K562 (cell line): ENCODE measurements around the gene ARMC6. TPM values are rescaled to one million over a fixed set of nuclear protein-coding genes. Genes with fewer than 3 reads are reported as not detected.

ENCODE experiments used
- ARID3A ChIP-seq: IDR thresholded peaks from 2 replicates; pipeline ENCODE4 v1.6.1; 2012; ENCODE audit warnings: low read depth, low read length, improper control_type of control experiment, borderline replicate concordance
- ARNT ChIP-seq, 2 experiments: fragments of 450-650 bp; IDR thresholded peaks; 2 replicates each; pipeline ENCODE4 v1.6.1; 2016; ENCODE audit warnings: mild to moderate bottlenecking in 1 of 2
- ATF7 ChIP-seq: fragments of 450-650 bp; IDR thresholded peaks from 2 replicates; pipeline ENCODE4 v1.7.1; 2014; ENCODE audit warnings: mild to moderate bottlenecking, moderate library complexity
- CEBPB ChIP-seq: fragments of 450-650 bp; IDR thresholded peaks from 2 replicates; pipeline ENCODE4 v1.6.1; 2016; ENCODE audit warnings: missing genetic modification characterization, missing compliant biosample characterization
- DDX20 ChIP-seq: fragments of 450-650 bp; IDR thresholded peaks from 2 replicates; pipeline ENCODE4 v1.6.1; 2016; ENCODE audit warnings: missing genetic modification characterization, low read depth, mild to moderate bottlenecking, missing compliant biosample characterization, moderate library complexity
- EP400 ChIP-seq: fragments of 450-650 bp; IDR thresholded peaks from 2 replicates; pipeline ENCODE4 v1.6.1; 2017; ENCODE audit warnings: antibody characterized with exemption, mild to moderate bottlenecking, moderate library complexity
- GATAD2A ChIP-seq: fragments of 450-650 bp; IDR thresholded peaks from 2 replicates; pipeline ENCODE4 v1.6.1; 2017
- GTF2E2 ChIP-seq: fragments of 200-800 bp; sonication (Bioruptor generic); IDR thresholded peaks from 2 replicates; pipeline ENCODE4 v1.6.1; 2016; ENCODE audit warnings: missing genetic modification characterization, missing compliant biosample characterization
- KDM2B ChIP-seq: fragments of 250-450 bp; sonication (Bioruptor Pico); IDR thresholded peaks from 2 replicates; pipeline ENCODE4 v1.8.0; 2021; ENCODE audit warnings: mild to moderate bottlenecking, moderate library complexity
- KLF13 ChIP-seq: fragments of 450-650 bp; IDR thresholded peaks from 2 replicates; pipeline ENCODE4 v1.6.1; 2016; ENCODE audit warnings: missing genetic modification characterization, low read depth, mild to moderate bottlenecking, missing compliant biosample characterization, moderate library complexity, borderline replicate concordance
- NR4A1 ChIP-seq, 2 experiments: fragments of 250-450 bp in 1 of 2; fragments of 450-650 bp in 1 of 2; sonication (Bioruptor Pico) in 1 of 2; IDR thresholded peaks; 2 replicates each; pipeline versions ENCODE4 v1.4.0 to v1.6.1; 2016 to 2020; ENCODE audit warnings: mild to moderate bottlenecking in 2 of 2, missing compliant biosample characterization in 1 of 2, missing genetic modification characterization in 1 of 2, moderate library complexity in 1 of 2
- NRF1 ChIP-seq, 2 experiments: fragments of 450-650 bp; IDR thresholded peaks in 1 of 2; conservative IDR thresholded peaks in 1 of 2; 2 replicates each; pipeline ENCODE4 v1.6.1; 2014; ENCODE audit warnings: mild to moderate bottlenecking in 2 of 2
- PBX2 ChIP-seq, 2 experiments: IDR thresholded peaks in 1 of 2; conservative IDR thresholded peaks in 1 of 2; 2 replicates each; pipeline ENCODE4 v1.6.1; 2016; ENCODE audit warnings: low read depth in 2 of 2, mild to moderate bottlenecking in 1 of 2, missing compliant biosample characterization in 1 of 2, missing genetic modification characterization in 1 of 2, moderate library complexity in 1 of 2
- PHB2 ChIP-seq: fragments of 450-650 bp; IDR thresholded peaks from 2 replicates; pipeline ENCODE4 v1.6.1; 2017; ENCODE audit warnings: low read depth
- PTTG1 ChIP-seq: fragments of 450-650 bp; IDR thresholded peaks from 2 replicates; pipeline ENCODE4 v1.6.1; 2016; ENCODE audit warnings: low read depth, mild to moderate bottlenecking, missing genetic modification characterization, missing compliant biosample characterization
- SIN3A ChIP-seq, 2 experiments: fragments of 150-350 bp in 1 of 2; IDR thresholded peaks; 2 replicates each; pipeline ENCODE4 v1.6.1; 2011 to 2016; ENCODE audit warnings: borderline replicate concordance in 2 of 2, low read depth in 2 of 2, low read length in 2 of 2, mild to moderate bottlenecking in 2 of 2, moderate library complexity in 2 of 2; ENCODE audit not compliant: control insufficient read depth in 1 of 2
- SIX5 ChIP-seq, 2 experiments: IDR thresholded peaks; 2 replicates each; pipeline ENCODE4 v1.6.1; 2011; ENCODE audit warnings: low read length in 2 of 2, borderline replicate concordance in 1 of 2, low read depth in 1 of 2, mild to moderate bottlenecking in 1 of 2, moderate library complexity in 1 of 2; ENCODE audit not compliant: insufficient read depth in 1 of 2
- SMAD2 ChIP-seq: fragments of 150-350 bp; IDR thresholded peaks from 2 replicates; pipeline ENCODE4 v1.6.1; 2014; ENCODE audit warnings: low read depth, mild to moderate bottlenecking, low read length
- TEAD2 ChIP-seq: fragments of 450-650 bp; IDR thresholded peaks from 2 replicates; pipeline ENCODE4 v1.6.1; 2016; ENCODE audit warnings: missing genetic modification characterization, control low read depth, missing compliant biosample characterization
- ZC3H4 ChIP-seq: sonication (generic); formaldehyde crosslinking; IDR thresholded peaks from 2 replicates; pipeline ENCODE4 v1.9.0; 2021; ENCODE audit warnings: missing genetic modification reagents, borderline replicate concordance
- ZFX ChIP-seq: sonication (generic); formaldehyde crosslinking; IDR thresholded peaks from 2 replicates; pipeline ENCODE4 v1.8.0; 2022; ENCODE audit warnings: mild to moderate bottlenecking, missing genetic modification reagents, moderate library complexity
- ZNF354B ChIP-seq: fragments of 250-450 bp; sonication (Bioruptor Pico); IDR thresholded peaks from 2 replicates; pipeline ENCODE4 v1.4.0; 2020
- ZNF764 ChIP-seq: fragments of 250-450 bp; sonication (Bioruptor Pico); IDR thresholded peaks from 2 replicates; pipeline ENCODE4 v1.4.0; 2020; ENCODE audit warnings: low read depth, mild to moderate bottlenecking, moderate library complexity
- polyA plus RNA-seq, 8 experiments: library from polyadenylated mRNA; depleted of rRNA in 4 of 8; stranded (reverse) in 5 of 8; unstranded in 3 of 8; fragments of >200 nt; fragmentation: Nextera tagmentation in 2 of 8; fragmentation: Illumina TruSeq in 1 of 8; extraction: Ambion mirVana in 2 of 8; extraction: Trizol in 1 of 8; gene quantifications; 2 replicates each; pipeline versions ENCODE4 v1.2.1 to v1.2.3, GENCODE V29; 2011 to 2014; ENCODE audit warnings: inconsistent platforms in 1 of 8, missing spikeins in 1 of 8
- total RNA-seq, 7 experiments: library from RNA; depleted of rRNA in 6 of 7; stranded (reverse); fragments of >200 nt in 6 of 7; fragmentation: Illumina TruSeq in 2 of 7; extraction: Trizol in 2 of 7; gene quantifications; 2 replicates each; pipeline versions ENCODE4 v1.2.1 to v1.2.3, GENCODE V29; 2011 to 2021; ENCODE audit warnings: low replicate concordance in 1 of 7

ARMC6 gene
- total and polyA plus RNA-seq, 9 of the 15 experiments (the other 6 are each of a cell fraction or from before 2014, with no cell fraction given): 2.1 to 93.4 (median 63.6) TPM

- TF ChIP-seq TEAD2 (tag) (no peak), NR4A1 (CRISPR knock-in tag; IDR thresholded peaks at IDR 0.05) (no peak), NR4A1 (tag; IDR thresholded peaks at IDR 0.05) (0 out of 2 replicates have a peak, but pooled peaks have one; percentile 62), EP400 (peak; percentile 61; the same call in 1 of the 2 replicates), SIN3A (IDR thresholded peaks at IDR 0.05; ENCODE audit: borderline replicate concordance in 2 of 2, control insufficient read depth in 1 of 2, low read depth in 2 of 2, low read length in 2 of 2) (no peak), ARNT (IDR thresholded peaks at IDR 0.05) (0 out of 4 replicates have a peak, but pooled peaks of 1 of the 2 experiments have one; percentile 17), SIX5 (IDR thresholded peaks at IDR 0.05; ENCODE audit: borderline replicate concordance in 1 of 2, insufficient read depth in 1 of 2, low read depth in 1 of 2, low read length in 2 of 2) (no peak), KLF13 (peak; percentile 37; the same call in 1 of the 2 replicates), ZFX (CRISPR knock-in tag) (peak; percentile 34; the same call in 1 of the 2 replicates), ZNF764 (CRISPR knock-in tag) (no peak), PHB2 (no peak), KDM2B (CRISPR knock-in tag) (no peak), NRF1 (conservative IDR thresholded peaks at IDR 0.05 in 1 of 2, IDR thresholded peaks at IDR 0.05 in 1 of 2) (peak; percentile 82 to 86), GATAD2A (no peak), GTF2E2 (tag) (no peak), ZNF354B (CRISPR knock-in tag) (no peak), CEBPB (tag) (no peak), SMAD2 (no peak), PBX2 (CRISPR knock-in tag; IDR thresholded peaks at IDR 0.05; ENCODE audit: low read depth) (peak; percentile 93), PBX2 (tag; conservative IDR thresholded peaks at IDR 0.05; ENCODE audit: low read depth) (peak; percentile 100), ATF7 (peak; percentile 79), PTTG1 (tag) (no peak), ARID3A (peak; percentile 15; the same call in 1 of the 2 replicates), DDX20 (tag) (no peak), ZC3H4 (CRISPR knock-in tag) (no peak)
Measured at GRCh38 chr19:19063183-19064097, 30.0 kb downstream of the ARMC6 start, which contains the start of gene SLC25A42 (continued).
